ENCODE data around the gene ZNF598. TPM values are rescaled to one million over a fixed set of nuclear protein-coding genes. Genes with fewer than 3 reads are reported as not detected.

Gene ZNF598
- polyA plus RNA-seq, 2 of the 4 experiments (the other 2 are of a cell fraction), result 17.7 to 33.8 TPM

GRCh38 chr16:2001035-2001434 lies 8.6 kb downstream of the ZNF598 start:
- ATAC-seq (no peak), FAIRE-seq (no peak), DNase-seq (ENCODE audit: low read depth in 1 of 2, low spot score in 1 of 2) (no peak)
- CTCF ChIA-PET, result interaction anchor here (0.9 to 11.3 kb wide), 4 partner anchors 12 to 139 kb away, joined by 3 to 196 read pairs (median 42); partner anchors contain the start of genes GFER, NOXO1 and SYNGR3
- H3K4me3 ChIP-seq, result no peak overlapping the region
- H3K4me1 ChIP-seq, result peaks cover 53% of the 10 kb centered on the region
- no peak overlapping the region for H3K4me2 ChIP-seq
- no peak overlapping the region for H3K27ac ChIP-seq
- TF ChIP-seq CBX8 (IDR thresholded peaks at IDR 0.05), result no peak
- TF ChIP-seq ATOH8 (CRISPR knock-in tag; IDR thresholded peaks at IDR 0.05; ENCODE audit: low read depth), result no peak
- no peak for TF ChIP-seq ZC3H11A (IDR thresholded peaks at IDR 0.05)
- TF ChIP-seq RARB (CRISPR knock-in tag; IDR thresholded peaks at IDR 0.05), result no peak
- no peak for TF ChIP-seq SMC3 (IDR thresholded peaks at IDR 0.05)
- TF ChIP-seq PHF8 (IDR thresholded peaks at IDR 0.05; ENCODE audit: borderline replicate concordance, low read depth), result no peak
- TF ChIP-seq ZSCAN20 (CRISPR knock-in tag; IDR thresholded peaks at IDR 0.05), result no peak
- no peak for TF ChIP-seq HOXB13 (CRISPR knock-in tag; IDR thresholded peaks at IDR 0.05; ENCODE audit: low read depth)
- no peak for TF ChIP-seq PBX3 (IDR thresholded peaks at IDR 0.05)
- no peak for TF ChIP-seq ZFP36 (IDR thresholded peaks at IDR 0.05; ENCODE audit: borderline replicate concordance, partially characterized antibody)
- TF ChIP-seq ESRRA (IDR thresholded peaks at IDR 0.05; ENCODE audit: borderline replicate concordance, low read length), result no peak
- no peak for TF ChIP-seq RNF2 (IDR thresholded peaks at IDR 0.05; ENCODE audit: borderline replicate concordance, low read depth)
- TF ChIP-seq CHD2 (IDR thresholded peaks at IDR 0.05; ENCODE audit: low read length, partially characterized antibody), result no peak
- TF ChIP-seq MAZ (IDR thresholded peaks at IDR 0.05; ENCODE audit: borderline replicate concordance, low read depth, low read length), result no peak
- no peak for TF ChIP-seq MAX (IDR thresholded peaks at IDR 0.05)
- no peak for TF ChIP-seq KDM1A (IDR thresholded peaks at IDR 0.05; ENCODE audit: low read depth)
- TF ChIP-seq CTCF (IDR thresholded peaks at IDR 0.05), result no peak
- POLR2A ChIA-PET, result no interaction called here
- WGBS (ENCODE audit: missing lambda C conversion rate), result 96% methylated on average over 18 of the region's 19 CpGs
- no peaks in the 10 kb centered on the region for H3K9me3 ChIP-seq

- 90% methylated on average over 23 of the region's 28 CpGs for WGBS (ENCODE audit: missing lambda C conversion rate)
- no peak for TF ChIP-seq MAZ (IDR thresholded peaks at IDR 0.05; ENCODE audit: borderline replicate concordance, low read depth, low read length)
- no peak for TF ChIP-seq SMC3 (IDR thresholded peaks at IDR 0.05)
- TF ChIP-seq FOXS1 (CRISPR knock-in tag; IDR thresholded peaks at IDR 0.05), result no peak
- TF ChIP-seq FOSB (CRISPR knock-in tag; IDR thresholded peaks at IDR 0.05), result no peak
- no peak for TF ChIP-seq REST (IDR thresholded peaks at IDR 0.05)
- no peak for TF ChIP-seq HEYL (CRISPR knock-in tag; IDR thresholded peaks at IDR 0.05)
- no peak for TF ChIP-seq TP53 (CRISPR knock-in tag; IDR thresholded peaks at IDR 0.05)
- H3K4me2 ChIP-seq, result no peak overlapping the region
- DNase-seq (ENCODE audit: low read depth in 1 of 2, low spot score in 1 of 2) (no peak), FAIRE-seq (no peak), ATAC-seq (no peak)
- H3K4me3 ChIP-seq, result no peak overlapping the region
- POLR2A ChIA-PET, result no interaction called here
- CTCF ChIA-PET, result interaction anchor here (8.4 to 11.3 kb wide), 2 partner anchors 11 to 140 kb away, joined by 80 to 196 read pairs; partner anchors contain the start of genes GFER, NOXO1 and SYNGR3
- no peak overlapping the region for H3K27ac ChIP-seq
- H3K9me3 ChIP-seq, result no peaks in the 10 kb centered on the region
- peaks cover 50% of the 10 kb centered on the region for H3K4me1 ChIP-seq
Measured at GRCh38 chr16:1999866-2000514, 9.6 kb downstream of the ZNF598 start.
